ENCODE measurements around the gene RPL22L1. TPM values are rescaled to one million over a fixed set of nuclear protein-coding genes. Genes with fewer than 3 reads are reported as not detected.
A peak's percentile ranks its signal among the peaks of the same experiment; 100 is the strongest.
"Not testable (repeated sequence)": the region's sequence is repeated elsewhere in the genome, so short reads cannot be mapped to it uniquely, and the experiment has no call there.

Gene RPL22L1
- total RNA-seq (2014; rRNA removed; shearing (Covaris generic)), result 278 and 380 TPM in 2 replicates

DNA sequence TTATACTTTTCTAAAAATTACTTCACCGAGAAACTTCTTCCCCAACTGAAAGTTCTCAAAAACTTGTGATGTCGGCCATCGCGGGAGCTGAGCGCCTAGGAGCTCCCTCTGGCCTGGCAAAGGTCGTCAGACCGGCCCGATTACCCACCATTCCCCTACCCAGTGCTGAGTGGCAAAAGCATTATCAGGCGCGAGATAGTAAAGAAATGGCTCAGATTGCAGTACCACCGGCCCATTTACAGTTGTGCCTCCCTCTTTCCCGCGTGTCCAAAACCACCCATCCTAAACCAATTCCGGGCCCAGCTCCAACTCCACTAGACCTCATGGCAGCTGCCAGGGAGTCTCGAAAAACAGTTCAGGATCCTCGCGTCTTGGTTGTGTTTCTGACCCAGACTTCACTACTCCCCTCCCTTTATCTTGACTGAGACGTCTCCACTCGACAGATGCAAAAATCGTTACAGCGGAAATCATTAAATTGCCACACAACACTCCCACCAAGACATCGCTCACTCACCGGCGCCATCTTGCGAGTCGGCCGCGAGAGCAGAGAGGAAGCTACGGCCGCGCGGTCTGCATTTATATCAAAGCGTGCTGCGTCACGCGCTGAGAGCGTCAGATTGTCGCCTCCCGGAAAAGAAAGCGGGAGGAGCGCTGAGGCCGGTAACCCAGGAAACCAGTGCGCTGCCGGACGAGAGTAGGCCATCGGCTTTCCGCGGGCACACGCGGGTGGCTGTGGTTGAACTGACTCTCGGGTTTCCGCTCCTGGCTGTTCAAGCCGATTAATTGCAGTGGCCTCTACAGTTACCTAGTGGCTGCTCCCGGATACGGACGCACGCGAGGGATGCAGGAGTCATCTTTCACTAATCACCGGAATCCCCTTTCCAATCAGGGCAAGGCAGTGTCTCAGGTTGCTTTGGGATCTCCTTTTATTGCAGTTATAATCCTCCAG, at the start of gene RPL22L1:
Gene RPL22L1 (minus strand): TSS at position 551 of the 949 bp plus-strand sequence. CDS start 28 bp downstream, at position 523.
- in situ Hi-C loops (cut with HindIII; ENCODE audit: low sequenced_read_pairs), result no loop called here
- DNase-seq (ENCODE audit: low spot score), result peak; percentile 96

DNA sequence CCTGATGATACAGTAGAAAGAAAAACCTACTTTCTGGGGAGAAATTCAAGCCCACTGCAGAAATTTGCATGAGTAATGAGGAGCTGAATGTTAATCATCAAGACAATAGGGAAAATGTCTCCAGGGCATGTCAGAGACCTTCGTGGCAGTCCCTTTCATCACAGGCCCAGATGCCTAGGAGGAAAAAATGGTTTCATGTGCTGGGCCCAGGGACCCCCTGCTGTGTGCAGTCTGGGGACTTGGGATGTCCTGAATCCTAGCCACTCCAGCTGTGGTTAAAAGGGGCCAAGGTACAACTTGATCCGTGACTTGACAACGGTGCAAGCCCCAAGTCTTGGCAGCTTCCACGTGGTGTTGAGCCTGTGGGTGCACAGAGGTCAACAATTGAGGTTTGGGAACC, 48.7 kb upstream of the RPL22L1 start:
- in situ Hi-C loops (cut with HindIII; ENCODE audit: low sequenced_read_pairs), result no loop called here
- no peak for DNase-seq (ENCODE audit: low spot score)

DNA sequence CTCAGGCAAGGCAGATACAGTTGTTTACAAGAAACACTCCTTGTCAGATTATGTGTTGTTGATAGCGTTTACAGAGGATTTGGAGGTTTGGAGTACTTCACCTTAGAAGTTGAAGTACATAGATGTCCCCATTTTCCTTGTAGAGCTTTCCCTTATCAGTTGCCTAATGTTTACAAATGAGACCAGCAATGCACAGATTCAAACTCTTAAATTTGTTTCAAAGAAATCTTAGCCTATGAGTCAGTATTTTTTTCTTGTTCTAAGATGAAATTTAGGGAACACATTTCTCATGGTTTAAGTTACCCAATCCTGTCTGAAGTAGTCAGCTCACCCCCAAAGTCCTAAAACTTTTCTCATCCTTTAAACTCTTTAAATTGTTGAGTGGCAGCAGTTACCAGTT, 44.7 kb upstream of the RPL22L1 start:
- in situ Hi-C loops (cut with HindIII; ENCODE audit: low sequenced_read_pairs), result no loop called here
- no peak for DNase-seq (ENCODE audit: low spot score)

DNA sequence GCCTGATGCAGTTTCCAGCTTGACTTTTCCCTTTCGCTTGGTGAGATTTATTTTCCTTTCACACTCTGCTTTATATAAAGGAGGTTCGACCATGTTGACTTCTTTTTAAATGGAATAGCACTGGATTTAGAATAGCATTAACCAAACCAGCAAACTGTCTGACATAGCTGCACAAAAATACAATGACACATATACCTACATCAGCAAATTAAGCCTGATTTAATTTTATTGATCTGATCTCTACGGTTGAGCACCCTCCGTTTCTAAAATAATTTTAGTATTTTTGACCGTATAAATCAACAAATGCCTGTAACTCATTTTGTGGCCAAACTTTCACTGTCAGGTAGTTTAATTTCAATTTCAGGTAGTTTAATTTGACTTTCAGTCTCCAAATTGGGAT, 44.2 kb upstream of the RPL22L1 start:
- in situ Hi-C loops (cut with HindIII; ENCODE audit: low sequenced_read_pairs), result no loop called here
- no peak for DNase-seq (ENCODE audit: low spot score)

DNA sequence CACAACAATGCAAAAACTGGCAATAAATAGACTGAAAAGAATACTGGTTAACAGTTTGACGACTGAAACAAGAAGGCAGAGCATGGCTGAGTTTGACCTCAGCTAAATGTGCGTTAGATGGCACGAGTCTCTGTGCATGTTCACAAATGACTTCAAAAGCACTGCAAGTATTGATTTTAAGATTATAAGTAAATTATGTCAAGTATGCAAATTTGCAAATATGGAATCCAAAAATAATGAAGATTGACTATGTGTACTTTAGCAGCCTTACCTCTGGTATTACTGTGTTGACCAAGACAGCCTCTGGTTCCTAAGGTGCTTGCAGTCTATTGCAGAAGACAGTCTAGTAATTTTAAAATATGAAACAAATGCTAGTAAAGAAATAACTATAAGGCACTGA, 41.1 kb upstream of the RPL22L1 start:
- DNase-seq (ENCODE audit: low spot score), result no peak
- in situ Hi-C loops (cut with HindIII; ENCODE audit: low sequenced_read_pairs), result no loop called here

DNA sequence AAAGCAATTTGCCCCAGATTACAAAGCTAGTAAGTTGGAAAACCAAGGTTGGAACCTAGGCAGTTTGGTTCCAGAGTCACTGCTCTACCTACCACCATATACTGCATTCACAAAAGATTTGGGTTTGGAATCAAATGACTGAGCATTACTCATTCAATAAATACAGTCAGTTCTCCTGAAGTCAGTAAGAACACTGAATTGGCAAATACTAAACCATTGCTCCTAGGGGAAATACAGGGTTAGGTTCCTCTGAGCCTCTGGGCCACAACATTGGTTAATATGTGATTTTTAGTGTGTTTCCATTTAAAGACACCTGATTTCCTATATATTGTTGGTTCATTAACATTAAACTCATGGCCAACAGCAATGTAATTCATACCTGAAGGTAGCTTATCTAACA, 40.5 kb upstream of the RPL22L1 start:
- in situ Hi-C loops (cut with HindIII; ENCODE audit: low sequenced_read_pairs), result no loop called here
- DNase-seq (ENCODE audit: low spot score), result no peak

DNA sequence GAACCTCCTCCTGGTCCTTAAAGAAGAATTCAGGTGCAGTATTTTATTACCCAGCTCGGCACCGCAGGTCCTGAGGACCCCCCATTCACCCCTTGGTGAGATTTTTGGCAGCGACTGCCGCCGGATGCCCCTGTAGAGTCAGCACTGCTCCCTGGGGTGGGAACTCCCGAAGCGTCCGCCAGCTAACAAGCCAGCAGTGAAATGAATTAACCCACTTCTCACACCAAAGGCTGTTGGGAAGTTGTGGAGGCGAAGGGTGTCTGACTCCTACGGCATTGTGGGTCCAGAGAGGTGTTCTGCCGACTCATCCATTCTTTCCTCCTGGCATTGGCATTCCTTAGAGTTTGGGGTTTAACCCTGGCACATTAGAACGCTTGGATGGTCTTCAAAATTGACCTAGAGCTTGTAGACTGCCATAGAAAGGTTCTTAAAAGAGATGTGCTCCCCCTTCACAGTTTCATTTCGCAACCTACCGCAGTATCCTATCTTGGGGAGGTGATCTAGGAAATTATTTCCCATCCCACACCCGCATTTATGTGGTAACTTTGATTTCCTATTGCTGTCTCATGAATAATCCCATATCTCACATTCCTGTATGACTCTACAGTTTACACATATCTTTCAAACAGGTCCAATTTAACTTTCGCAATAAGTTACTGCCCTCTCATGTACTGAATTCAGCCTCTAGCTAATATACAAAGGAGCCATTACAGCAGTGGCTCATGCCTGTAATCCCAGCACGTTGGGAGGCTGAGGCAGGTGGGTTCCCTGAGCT, 39.3 kb upstream of the RPL22L1 start:
- no peak for DNase-seq (ENCODE audit: low spot score)
- in situ Hi-C loops (cut with HindIII; ENCODE audit: low sequenced_read_pairs), result no loop called here

DNA sequence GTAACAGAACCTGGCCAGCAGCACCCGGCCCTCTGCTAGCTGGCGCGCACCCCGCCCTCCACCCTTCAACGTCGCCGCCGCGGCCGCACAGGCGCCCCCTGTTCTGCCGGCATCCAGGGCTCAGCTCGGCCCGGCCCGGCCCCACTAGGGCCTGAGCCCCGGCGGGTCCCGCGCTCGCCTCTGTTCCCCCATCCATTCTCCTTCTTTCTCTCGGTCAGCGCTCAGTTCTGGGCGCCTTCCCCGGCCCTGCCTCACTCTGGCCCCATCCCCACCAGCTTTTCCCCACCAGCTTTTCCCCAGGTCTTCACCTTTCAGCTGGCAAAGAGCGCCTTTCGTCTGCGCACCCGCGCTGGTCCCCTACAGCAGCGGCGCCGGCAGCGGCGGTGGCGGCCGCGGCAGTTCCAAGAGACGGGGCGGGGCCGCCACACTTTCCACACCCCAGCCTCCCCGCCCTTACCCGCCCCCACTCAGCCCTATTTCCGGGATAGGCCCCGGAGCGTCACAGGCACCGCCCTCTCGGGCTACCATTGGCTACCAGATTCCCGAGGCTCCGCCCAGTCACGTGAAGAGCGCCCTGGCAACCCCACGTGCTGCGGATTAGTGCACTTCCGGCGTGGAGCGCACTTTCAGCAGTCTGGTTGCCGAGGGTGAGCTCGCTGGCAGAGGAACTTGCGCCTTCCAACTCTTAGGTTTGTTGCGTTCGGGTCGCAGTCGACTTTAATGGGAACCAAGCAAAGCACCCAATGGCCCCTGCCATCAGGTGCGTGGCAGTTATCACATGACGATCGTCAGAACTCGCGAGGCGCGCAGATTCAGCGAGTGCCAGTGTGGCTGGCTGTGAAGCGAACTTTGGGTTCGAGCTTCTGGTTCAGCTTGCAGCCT, 38.5 kb upstream of the RPL22L1 start, which contains the start of gene EIF5A2:
Gene EIF5A2 (minus strand): TSS at position 403 of the 882 bp plus-strand sequence. CDS start 831 bp downstream, outside the sequence.
- peak; percentile 59 for DNase-seq (ENCODE audit: low spot score)
- in situ Hi-C loops (cut with HindIII; ENCODE audit: low sequenced_read_pairs), result no loop called here

DNA sequence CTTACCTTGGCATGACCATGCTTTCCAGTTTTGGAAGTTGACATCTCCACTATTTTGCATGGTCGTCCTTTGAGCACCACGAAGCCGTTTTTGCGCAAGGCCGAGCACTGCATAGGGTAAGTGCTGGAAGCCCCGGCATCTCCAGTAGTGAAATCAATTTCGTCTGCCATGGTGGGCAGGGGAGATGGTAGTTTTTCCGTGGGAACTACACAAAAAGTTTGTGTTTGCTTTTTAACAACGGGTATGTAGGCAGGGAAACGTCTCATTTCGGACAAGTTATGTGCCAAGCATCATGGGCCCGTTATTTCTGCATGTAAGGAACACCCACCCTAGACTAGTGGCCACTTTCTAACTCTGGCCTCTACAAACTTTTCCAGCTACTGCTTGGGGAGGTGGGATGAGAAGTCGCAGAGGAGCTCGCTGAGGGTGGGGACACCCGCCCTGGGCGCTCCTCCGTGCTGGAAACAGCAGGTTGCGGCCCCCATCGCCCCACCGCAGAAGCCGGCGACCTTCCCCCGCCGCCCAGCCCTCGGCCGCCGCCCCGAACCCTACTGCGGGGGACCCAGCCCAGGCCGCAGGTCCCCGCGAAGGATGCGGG, 37.7 kb upstream of the RPL22L1 start:
- no peak for DNase-seq (ENCODE audit: low spot score)
- in situ Hi-C loops (cut with HindIII; ENCODE audit: low sequenced_read_pairs), result no loop called here

DNA sequence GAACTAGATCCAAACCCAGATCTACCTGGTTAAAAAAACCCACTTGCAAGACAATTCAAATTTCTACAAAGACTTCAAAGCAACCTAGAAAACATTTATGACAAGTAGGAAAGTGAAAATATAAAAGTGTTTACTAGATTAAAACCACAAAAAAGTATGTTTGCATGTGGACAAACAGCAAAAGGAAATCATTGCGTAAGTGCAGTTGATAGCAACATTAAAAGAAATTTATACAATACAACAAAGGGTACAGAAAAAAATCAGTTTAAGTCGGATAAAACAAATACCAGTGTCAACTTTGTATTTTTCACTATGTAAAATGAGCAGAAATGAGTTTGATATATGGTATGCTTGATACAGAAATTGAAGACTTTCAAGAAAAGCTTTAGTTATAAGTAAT, 35.9 kb upstream of the RPL22L1 start:
- DNase-seq (ENCODE audit: low spot score), result no peak
- in situ Hi-C loops (cut with HindIII; ENCODE audit: low sequenced_read_pairs), result no loop called here

DNA sequence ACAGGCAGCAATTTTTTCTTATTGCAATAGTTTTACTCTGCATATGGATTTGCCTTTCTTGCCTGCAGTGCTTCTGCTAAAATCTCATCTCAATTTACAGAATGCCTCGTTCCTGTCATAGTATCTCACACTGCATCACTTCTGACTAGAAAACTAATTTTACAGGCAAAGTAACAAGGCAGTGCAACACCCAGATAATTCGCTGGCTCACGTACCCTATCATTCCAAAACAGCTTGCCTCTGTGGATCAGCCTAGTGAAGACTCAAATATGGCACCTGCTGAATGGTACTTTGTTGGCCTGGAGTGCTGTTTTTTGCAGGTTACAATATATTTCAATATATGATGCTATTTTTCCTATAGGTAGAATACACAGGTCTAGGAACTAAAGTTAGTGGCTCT, 33.1 kb upstream of the RPL22L1 start:
- in situ Hi-C loops (cut with HindIII; ENCODE audit: low sequenced_read_pairs), result no loop called here
- no peak for DNase-seq (ENCODE audit: low spot score)

DNA sequence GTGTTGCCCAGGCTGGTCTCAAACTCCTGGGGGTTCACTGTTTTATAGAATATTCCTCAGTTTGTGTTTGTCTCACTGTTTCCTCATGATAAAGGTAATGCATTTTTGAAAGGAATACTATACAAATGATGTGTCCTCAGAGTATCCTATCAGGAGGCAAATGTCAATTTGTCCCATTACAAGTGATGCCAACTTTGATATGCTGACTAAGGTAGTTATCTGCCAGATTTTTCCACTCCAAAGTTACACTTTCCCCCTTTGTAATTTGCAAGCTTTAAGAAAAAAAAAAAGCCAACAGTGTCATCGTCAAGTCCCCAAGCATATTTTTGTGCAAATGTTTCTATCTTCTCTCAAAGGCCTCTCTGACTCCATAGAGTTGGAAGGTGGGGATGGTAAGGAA, 29.5 kb upstream of the RPL22L1 start:
- in situ Hi-C loops (cut with HindIII; ENCODE audit: low sequenced_read_pairs), result no loop called here

DNA sequence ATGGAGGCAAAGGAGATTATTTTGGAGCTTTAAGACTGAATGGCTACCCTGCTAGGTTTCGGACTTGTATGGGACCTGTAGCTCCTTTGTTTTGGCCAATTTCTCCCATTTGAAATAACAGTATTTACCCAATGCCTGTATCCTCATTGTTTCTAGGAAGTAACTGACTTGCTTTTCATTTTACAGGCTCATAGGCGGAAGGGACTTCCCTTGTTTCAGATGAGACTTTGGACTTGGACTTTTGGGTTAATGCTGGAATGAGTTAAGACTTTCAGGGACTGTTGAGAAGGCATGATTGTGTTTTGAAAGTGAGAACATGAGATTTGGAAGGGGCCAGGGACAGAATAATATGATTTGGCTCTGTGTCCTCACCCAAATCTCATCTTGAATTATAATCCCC, 28.0 kb upstream of the RPL22L1 start:
- in situ Hi-C loops (cut with HindIII; ENCODE audit: low sequenced_read_pairs), result no loop called here
- DNase-seq (ENCODE audit: low spot score), result no peak

More for the DNA sequence above, 29.5 kb upstream of the RPL22L1 start:
- no peak for DNase-seq (ENCODE audit: low spot score)

DNA sequence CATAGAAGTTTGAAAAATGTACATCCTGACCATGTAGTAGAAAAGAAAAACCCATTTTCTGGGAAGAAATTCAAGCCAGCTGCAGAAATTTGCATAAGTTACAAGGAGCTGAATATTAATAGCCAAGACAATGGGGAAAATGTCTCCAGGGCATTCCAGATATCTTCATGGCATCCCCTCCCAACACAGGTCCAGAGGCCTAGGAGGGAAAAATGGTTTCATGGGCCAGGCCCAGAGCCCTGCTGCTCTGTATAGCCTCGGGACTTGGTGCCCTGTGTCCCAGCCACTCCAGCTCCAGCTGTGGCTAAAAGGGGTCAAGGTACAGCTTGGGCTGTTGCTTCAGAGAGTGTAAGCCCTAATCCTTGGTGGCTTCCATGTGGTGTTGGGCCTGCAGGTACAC, 27.2 kb upstream of the RPL22L1 start:
- in situ Hi-C loops (cut with HindIII; ENCODE audit: low sequenced_read_pairs); DNase-seq (ENCODE audit: low spot score): not testable (repeated sequence)

DNA sequence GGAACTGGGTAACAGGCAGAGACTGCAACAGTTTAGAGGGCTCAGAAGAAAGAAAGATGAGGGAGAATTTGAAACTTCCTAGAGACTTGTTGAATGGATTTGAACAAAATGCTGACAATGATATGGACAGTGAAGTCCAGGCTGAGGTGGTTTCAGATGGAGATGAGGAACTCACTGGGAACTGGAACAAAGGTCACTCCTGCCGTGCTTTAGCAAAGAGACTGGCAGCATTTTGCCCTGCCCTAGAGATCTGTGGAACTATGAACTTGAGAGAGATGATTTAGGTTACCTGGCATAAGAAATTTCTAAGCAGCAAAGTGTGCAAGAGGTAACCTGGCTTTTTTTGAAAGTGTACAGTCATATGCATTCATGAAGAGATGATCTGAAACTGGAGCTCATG, 26.8 kb upstream of the RPL22L1 start:
- no peak for DNase-seq (ENCODE audit: low spot score)
- in situ Hi-C loops (cut with HindIII; ENCODE audit: low sequenced_read_pairs), result no loop called here

DNA sequence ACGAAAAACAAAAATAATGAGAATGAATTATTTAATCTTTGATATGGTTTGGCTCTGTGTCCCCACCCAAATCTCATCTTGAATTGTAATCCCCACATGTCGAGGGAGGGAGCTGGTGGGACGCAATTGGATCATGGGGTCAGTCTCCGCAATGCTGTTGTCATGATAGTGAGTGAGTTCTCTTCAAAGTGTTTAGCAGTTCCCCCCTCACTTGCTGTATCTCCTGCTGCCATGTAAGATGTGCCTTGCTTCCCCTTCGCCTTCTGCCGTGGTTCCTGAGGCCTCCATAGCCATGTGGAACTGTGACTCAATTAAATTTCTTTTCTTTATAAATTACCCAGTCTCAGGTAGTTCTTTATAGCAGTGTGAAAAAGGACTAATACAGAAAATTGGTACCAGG, 26.3 kb upstream of the RPL22L1 start:
- in situ Hi-C loops (cut with HindIII; ENCODE audit: low sequenced_read_pairs); DNase-seq (ENCODE audit: low spot score): not testable (repeated sequence)

DNA sequence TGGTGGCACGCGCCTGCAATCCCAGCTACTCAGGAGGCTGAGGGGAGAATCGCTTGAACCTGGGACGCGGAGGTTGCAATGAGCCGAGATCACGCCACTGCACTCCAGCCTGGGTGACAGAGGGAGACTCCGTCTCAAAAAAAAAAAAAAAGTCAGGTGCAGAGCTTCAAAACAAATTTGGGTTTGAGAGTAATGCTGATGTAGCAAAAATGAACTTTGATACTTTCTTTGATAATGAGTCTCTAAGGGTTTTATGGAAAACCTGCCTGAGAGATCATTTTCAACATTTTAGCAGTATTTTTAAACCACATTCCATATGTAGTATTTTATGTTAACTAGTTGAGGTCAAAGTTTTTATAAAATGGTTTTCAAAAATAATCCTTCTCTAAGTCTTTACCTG, 23.9 kb upstream of the RPL22L1 start:
- DNase-seq (ENCODE audit: low spot score), result no peak
- in situ Hi-C loops (cut with HindIII; ENCODE audit: low sequenced_read_pairs), result no loop called here

DNA sequence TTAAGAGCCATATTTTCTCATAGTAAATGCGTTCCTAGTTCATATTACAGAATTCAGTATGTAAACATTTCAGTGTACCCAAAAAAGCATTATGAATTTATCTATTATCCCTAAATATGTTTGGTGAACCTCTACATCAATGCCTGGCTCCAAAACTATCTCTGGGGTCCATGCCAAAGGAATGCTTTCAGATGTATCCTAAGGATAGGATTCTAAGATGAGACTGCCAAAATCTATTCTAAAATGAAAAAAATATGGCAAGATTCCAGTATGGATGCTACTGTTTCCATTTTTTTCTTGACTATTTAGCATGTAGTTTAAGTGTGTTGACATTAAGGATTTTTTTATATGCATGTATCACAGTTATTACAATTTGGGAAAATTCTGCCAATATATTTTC, 19.6 kb upstream of the RPL22L1 start:
- in situ Hi-C loops (cut with HindIII; ENCODE audit: low sequenced_read_pairs), result no loop called here
- no peak for DNase-seq (ENCODE audit: low spot score)

DNA sequence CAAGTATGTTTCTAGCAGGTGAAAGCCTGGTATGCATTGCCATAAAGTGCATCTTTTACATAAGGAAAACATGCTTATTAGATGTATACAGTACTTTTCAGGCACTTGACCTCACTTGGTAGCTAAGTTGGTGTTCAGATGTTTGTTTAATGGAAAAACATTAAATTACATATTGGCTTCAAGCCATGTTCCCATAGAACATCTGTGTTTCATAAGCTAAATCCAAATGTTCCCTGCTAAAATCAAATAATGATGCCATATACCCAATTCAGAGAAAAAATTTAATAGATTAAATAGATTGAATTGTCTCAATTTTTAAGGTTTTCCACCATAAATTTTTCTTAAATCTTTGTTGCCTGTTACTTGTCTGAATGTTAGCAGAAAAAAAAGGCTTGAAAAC, 19.1 kb upstream of the RPL22L1 start:
- no peak for DNase-seq (ENCODE audit: low spot score)
- in situ Hi-C loops (cut with HindIII; ENCODE audit: low sequenced_read_pairs), result no loop called here

All from G401 (cell line).